ENCODE measurements around the gene PIP4K2A.
"Not testable (repeated sequence)": the region's sequence is repeated elsewhere in the genome, so short reads cannot be mapped to it uniquely, and the experiment has no call there.

Gene PIP4K2A

DNA sequence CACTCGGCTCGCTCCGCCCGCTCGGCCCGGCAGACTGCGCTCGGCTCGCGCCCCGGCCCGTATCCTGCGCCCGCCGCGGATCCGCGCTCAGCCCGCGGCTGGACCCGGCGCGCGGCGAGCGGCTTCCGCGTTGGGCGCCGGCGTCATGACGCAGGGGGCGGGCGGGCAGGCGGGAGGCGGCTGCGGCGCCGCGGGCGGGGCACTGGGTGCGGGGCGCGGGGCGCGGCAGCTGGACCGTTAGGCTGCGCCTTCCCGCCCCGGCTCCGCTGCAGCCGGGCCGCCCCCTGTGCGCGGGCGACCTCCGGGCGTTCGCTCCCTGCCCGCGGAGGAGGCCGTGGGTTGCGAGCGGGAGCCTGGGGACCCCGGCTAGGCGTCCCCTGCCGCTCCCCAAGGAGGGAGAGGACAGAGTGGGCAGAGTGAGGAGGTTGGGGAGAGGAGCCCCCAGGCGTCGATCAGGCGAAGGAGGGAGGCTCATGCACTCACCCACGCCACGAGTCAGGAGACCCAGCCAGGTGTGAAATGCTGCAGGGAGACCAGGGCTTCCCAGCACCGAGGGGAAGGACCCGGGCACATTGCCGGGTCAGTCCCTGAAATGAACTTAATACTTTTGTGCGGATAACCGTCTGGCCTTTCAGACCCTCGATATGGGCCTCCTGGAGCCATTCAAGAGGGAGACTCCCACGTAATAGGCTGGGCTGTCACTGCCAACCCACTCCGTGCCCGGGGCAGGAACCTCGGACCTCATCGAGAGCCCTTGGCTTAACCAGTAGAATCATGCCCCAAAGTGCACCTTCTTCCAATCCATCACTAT is at the start of gene PIP4K2A:
Gene PIP4K2A, minus strand, starts transcription at position 100 of the 811 bp plus-strand sequence. CDS start 252 bp downstream, outside the sequence.
- DNase-seq (ENCODE audit: low read depth, low spot score) = no peak
- H3K36me3 ChIP-seq (ENCODE audit: insufficient read depth, low read length) = no peaks in the 10 kb centered on the region
- H3K9me3 ChIP-seq (ENCODE audit: low read depth, low read length) = no peaks in the 10 kb centered on the region
- peak within 1 kb of the TSS; percentile 77 for H3K4me3 ChIP-seq
- H3K9ac ChIP-seq (ENCODE audit: insufficient read length) = peak within 1 kb of the TSS; percentile 41
- TF ChIP-seq POLR2AphosphoS5 (IDR thresholded peaks at IDR 0.05; ENCODE audit: borderline replicate concordance, low read depth, low read length) (no peak), FOXP2 (optimal IDR thresholded peaks at IDR 0.05; ENCODE audit: control extremely low read depth, extremely low read length, insufficient read depth) (no peak), EZH2 (IDR thresholded peaks at IDR 0.05) (no peak)
- H3K27ac ChIP-seq = no peak within 1 kb of the TSS

DNA sequence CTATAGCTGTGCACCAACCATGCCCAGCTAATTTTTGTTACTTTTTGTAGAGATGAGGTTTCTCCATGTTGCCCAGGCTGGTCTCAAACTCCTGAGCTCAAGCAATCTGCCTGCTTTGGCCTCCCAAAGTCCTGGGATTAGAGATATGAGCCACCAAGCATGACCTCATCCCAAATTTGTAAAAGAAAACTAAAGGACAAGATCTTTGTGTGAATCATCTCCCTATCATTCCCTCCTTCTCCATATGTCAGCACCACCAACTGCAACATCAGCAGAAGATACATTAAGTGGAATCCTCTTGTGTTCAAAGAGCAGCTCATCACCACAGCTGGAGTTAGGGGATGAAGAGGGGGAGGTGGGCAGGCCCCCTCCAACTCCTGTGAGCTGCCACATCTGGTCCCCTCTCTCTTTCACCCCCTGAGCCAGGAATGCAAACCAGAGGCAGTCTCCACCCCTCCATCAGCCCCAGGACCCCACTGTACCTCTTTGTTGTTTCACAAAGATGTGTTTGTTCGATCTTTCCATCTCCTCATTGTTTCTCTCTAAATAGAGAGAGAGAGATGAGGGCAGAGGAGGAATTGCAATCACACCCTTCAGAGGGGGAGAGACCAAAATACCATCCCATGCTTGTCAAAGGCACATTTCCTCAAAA is 47.3 kb upstream of the PIP4K2A start:
- Histone ChIP-seq H3K9me3 (ENCODE audit: low read depth, low read length) (no peaks in the 10 kb centered on the region), H3K9ac (ENCODE audit: insufficient read length) (no peak overlapping the region), H3K36me3 (ENCODE audit: insufficient read depth, low read length) (no peaks in the 10 kb centered on the region), H3K27ac (no peak overlapping the region), H3K4me3 (no peak overlapping the region)
- DNase-seq (ENCODE audit: low read depth, low spot score) = no peak
- TF ChIP-seq EZH2 (IDR thresholded peaks at IDR 0.05) (no peak), FOXP2 (optimal IDR thresholded peaks at IDR 0.05; ENCODE audit: control extremely low read depth, extremely low read length, insufficient read depth) (no peak), POLR2AphosphoS5 (IDR thresholded peaks at IDR 0.05; ENCODE audit: borderline replicate concordance, low read depth, low read length) (no peak)

GRCh38 chr10:22760025-22760424 is 45.6 kb upstream of the PIP4K2A start:
- Histone ChIP-seq H3K9me3 (ENCODE audit: low read depth, low read length) (no peaks in the 10 kb centered on the region), H3K9ac (ENCODE audit: insufficient read length) (no peak overlapping the region), H3K36me3 (ENCODE audit: insufficient read depth, low read length) (no peaks in the 10 kb centered on the region), H3K4me3 (no peak overlapping the region), H3K27ac (no peak overlapping the region)
- no peak for DNase-seq (ENCODE audit: low read depth, low spot score)
- TF ChIP-seq POLR2AphosphoS5 (IDR thresholded peaks at IDR 0.05; ENCODE audit: borderline replicate concordance, low read depth, low read length) = no peak
- TF ChIP-seq EZH2 (IDR thresholded peaks at IDR 0.05) = no peak
- TF ChIP-seq FOXP2 (optimal IDR thresholded peaks at IDR 0.05; ENCODE audit: control extremely low read depth, extremely low read length, insufficient read depth) = no peak

DNA sequence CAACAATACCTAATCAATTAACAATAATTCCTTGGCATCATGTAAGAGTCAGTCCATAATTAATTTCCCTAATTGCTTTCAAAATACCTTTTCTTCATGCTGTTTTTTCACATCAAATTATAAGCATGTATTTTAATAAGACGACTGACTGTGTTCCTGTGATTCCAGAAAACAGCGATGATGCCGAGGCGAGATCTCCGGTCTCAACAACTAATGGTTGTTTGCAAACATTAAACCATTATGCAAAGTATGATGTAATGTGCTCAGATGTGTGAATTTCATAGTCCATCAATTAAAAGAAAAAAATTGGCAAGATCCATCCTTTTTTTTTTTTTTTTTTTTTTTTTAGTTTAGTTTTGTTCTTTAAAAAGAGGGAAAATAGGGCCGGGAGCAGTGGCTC is 44.5 kb upstream of the PIP4K2A start:
- H3K36me3 ChIP-seq (ENCODE audit: insufficient read depth, low read length) = no peaks in the 10 kb centered on the region
- H3K9ac ChIP-seq (ENCODE audit: insufficient read length) = no peak overlapping the region
- H3K27ac ChIP-seq = no peak overlapping the region
- TF ChIP-seq FOXP2 (optimal IDR thresholded peaks at IDR 0.05; ENCODE audit: control extremely low read depth, extremely low read length, insufficient read depth) (no peak), EZH2 (IDR thresholded peaks at IDR 0.05) (no peak), POLR2AphosphoS5 (IDR thresholded peaks at IDR 0.05; ENCODE audit: borderline replicate concordance, low read depth, low read length) (no peak)
- no peak for DNase-seq (ENCODE audit: low read depth, low spot score)
- H3K4me3 ChIP-seq = no peak overlapping the region
- no peaks in the 10 kb centered on the region for H3K9me3 ChIP-seq (ENCODE audit: low read depth, low read length)

GRCh38 chr10:22754296-22754695 is 39.9 kb upstream of the PIP4K2A start:
- H3K9ac ChIP-seq (ENCODE audit: insufficient read length) = no peak overlapping the region
- TF ChIP-seq EZH2 (IDR thresholded peaks at IDR 0.05) (no peak), POLR2AphosphoS5 (IDR thresholded peaks at IDR 0.05; ENCODE audit: borderline replicate concordance, low read depth, low read length) (no peak)
- no peak overlapping the region for H3K4me3 ChIP-seq
- DNase-seq (ENCODE audit: low read depth, low spot score) = no peak
- H3K27ac ChIP-seq = no peak overlapping the region
- no peaks in the 10 kb centered on the region for H3K9me3 ChIP-seq (ENCODE audit: low read depth, low read length)
- H3K36me3 ChIP-seq (ENCODE audit: insufficient read depth, low read length) = no peaks in the 10 kb centered on the region

DNA sequence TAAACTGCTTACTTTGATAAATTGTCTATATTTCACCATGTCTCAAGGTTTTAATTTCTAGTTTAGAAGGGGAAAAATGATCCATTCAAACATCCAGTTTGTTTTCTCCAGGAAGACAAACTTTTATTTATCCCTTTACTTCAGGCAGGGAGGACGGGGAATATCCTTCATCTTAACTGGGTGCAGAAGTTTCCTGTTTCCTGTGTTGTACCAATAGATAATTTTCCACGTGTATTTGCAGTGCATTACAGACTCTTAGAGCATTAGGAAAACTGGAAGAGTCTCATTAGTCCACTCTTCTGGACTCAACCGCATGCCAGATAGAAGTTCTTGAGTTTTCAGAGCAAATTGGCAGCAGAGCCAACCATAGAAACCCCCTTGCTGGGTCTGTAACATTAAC is 39.4 kb upstream of the PIP4K2A start:
- H3K4me3 ChIP-seq = no peak overlapping the region
- no peak overlapping the region for H3K9ac ChIP-seq (ENCODE audit: insufficient read length)
- no peaks in the 10 kb centered on the region for H3K36me3 ChIP-seq (ENCODE audit: insufficient read depth, low read length)
- DNase-seq (ENCODE audit: low read depth, low spot score) = no peak
- TF ChIP-seq FOXP2 (optimal IDR thresholded peaks at IDR 0.05; ENCODE audit: control extremely low read depth, extremely low read length, insufficient read depth) (no peak), POLR2AphosphoS5 (IDR thresholded peaks at IDR 0.05; ENCODE audit: borderline replicate concordance, low read depth, low read length) (no peak), EZH2 (IDR thresholded peaks at IDR 0.05) (no peak)
- no peaks in the 10 kb centered on the region for H3K9me3 ChIP-seq (ENCODE audit: low read depth, low read length)
- H3K27ac ChIP-seq = no peak overlapping the region

DNA sequence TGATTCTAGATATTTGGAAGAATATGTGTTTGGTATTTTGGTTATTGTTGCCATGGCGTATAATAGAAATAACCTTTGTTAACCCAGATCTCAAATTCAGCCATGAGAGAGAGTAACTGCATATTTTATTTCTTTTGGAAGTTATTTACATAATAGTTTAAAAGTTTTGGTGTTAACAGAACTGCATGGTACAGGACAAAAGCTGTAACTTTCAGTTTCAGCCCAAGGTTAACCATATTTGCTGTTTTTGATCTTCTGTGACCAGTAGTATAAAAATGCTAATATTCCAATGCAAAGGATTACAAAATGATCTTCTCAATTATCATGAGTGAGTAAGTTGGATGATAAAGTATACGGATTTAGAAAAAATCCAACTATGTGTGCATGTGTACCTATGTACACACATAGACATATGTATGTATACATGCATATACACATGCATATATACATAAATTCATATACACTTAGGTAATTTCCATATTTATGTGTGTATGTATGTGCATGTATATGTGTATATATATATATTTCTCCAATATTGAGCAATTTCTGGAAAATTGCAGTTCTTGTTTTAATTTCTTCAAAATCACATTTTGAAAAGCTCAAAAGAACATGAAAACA is 38.0 kb upstream of the PIP4K2A start:
- Histone ChIP-seq H3K9ac (ENCODE audit: insufficient read length) (no peak overlapping the region), H3K27ac (no peak overlapping the region), H3K36me3 (ENCODE audit: insufficient read depth, low read length) (no peaks in the 10 kb centered on the region), H3K9me3 (ENCODE audit: low read depth, low read length) (no peaks in the 10 kb centered on the region), H3K4me3 (no peak overlapping the region)
- no peak for DNase-seq (ENCODE audit: low read depth, low spot score)
- TF ChIP-seq POLR2AphosphoS5 (IDR thresholded peaks at IDR 0.05; ENCODE audit: borderline replicate concordance, low read depth, low read length) (no peak), EZH2 (IDR thresholded peaks at IDR 0.05) (no peak), FOXP2 (optimal IDR thresholded peaks at IDR 0.05; ENCODE audit: control extremely low read depth, extremely low read length, insufficient read depth) (no peak)

DNA sequence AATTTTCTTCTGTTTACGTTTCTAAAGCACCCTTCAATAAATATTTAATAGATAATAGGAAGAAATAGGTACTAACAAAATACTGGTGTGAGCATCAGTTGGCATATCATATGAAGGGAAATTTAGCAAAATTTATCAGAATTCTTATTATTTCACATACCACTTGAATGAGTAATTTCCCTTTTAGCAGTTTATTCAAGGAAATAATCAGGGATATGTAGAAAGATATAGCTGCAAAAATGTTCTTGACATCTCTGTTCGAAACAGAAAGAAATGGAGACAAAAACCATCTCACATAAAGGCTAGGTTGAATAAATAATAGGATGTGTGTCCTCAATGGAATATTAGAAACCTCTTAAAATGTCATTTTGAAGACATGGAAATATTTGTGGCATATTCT is 35.8 kb upstream of the PIP4K2A start:
- no peak overlapping the region for H3K4me3 ChIP-seq
- DNase-seq (ENCODE audit: low read depth, low spot score) = no peak
- no peak overlapping the region for H3K27ac ChIP-seq
- no peaks in the 10 kb centered on the region for H3K36me3 ChIP-seq (ENCODE audit: insufficient read depth, low read length)
- H3K9ac ChIP-seq (ENCODE audit: insufficient read length) = no peak overlapping the region
- H3K9me3 ChIP-seq (ENCODE audit: low read depth, low read length) = no peaks in the 10 kb centered on the region
- TF ChIP-seq EZH2 (IDR thresholded peaks at IDR 0.05) (no peak), POLR2AphosphoS5 (IDR thresholded peaks at IDR 0.05; ENCODE audit: borderline replicate concordance, low read depth, low read length) (no peak), FOXP2 (optimal IDR thresholded peaks at IDR 0.05; ENCODE audit: control extremely low read depth, extremely low read length, insufficient read depth) (no peak)

DNA sequence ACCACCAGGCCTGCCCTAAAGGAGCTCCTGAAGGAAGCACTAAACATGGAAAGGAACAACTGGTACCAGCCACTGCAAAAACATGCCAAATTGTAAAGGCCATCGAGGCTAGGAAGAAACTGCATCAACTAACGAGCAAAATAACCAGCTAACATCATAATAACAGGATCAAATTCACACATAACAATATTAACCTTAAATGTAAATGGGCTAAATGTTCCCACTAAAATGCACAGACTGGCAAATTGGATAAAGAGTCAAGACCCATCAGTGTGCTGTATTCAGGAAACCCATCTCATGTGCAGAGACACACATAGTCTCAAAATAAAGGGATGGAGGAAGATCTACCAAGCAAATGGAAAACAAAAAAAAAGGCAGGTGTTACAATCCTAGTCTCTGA is 30.5 kb upstream of the PIP4K2A start:
- H3K27ac ChIP-seq; H3K9me3 ChIP-seq (ENCODE audit: low read depth, low read length); H3K9ac ChIP-seq (ENCODE audit: insufficient read length); H3K36me3 ChIP-seq (ENCODE audit: insufficient read depth, low read length); H3K4me3 ChIP-seq; DNase-seq (ENCODE audit: low read depth, low spot score): not testable (repeated sequence)

Measured in SK-N-MC (cell line).